GM12875 (cell line): ENCODE measurements around the gene NPR1.

Experiments used
- H3K4me3 ChIP-seq: one replicate; pipeline ENCODE4 v1.5.1; 2011; ENCODE audit warnings: low read depth, low read length, control low read depth
- CTCF ChIP-seq: IDR thresholded peaks from 2 replicates; pipeline ENCODE4 v1.5.1; 2011; ENCODE audit warnings: low read depth, mild to moderate bottlenecking, control low read depth, inconsistent platforms, low read length, moderate library complexity, borderline replicate concordance; ENCODE audit not compliant: insufficient read depth

Gene NPR1

GRCh38 chr1:153678519-153679336 lies at the start of gene NPR1:
Gene NPR1 (plus strand): TSS chr1:153678688. CDS start chr1:153679109, 421 bp downstream.
- H3K4me3 ChIP-seq = peak within 1 kb of the TSS; percentile 37

GRCh38 chr1:153629343-153629665 lies 49.2 kb upstream of the NPR1 start:
- TF ChIP-seq CTCF = no peak
- no peak overlapping the region for H3K4me3 ChIP-seq

More at GRCh38 chr1:153678519-153679336, at the start of gene NPR1:
- no peak for TF ChIP-seq CTCF

- H3K4me3 ChIP-seq = no peak overlapping the region
- no peak for TF ChIP-seq CTCF
Observed at GRCh38 chr1:153629971-153630370, 48.5 kb upstream of the NPR1 start.

- H3K4me3 ChIP-seq = no peak overlapping the region
- TF ChIP-seq CTCF = no peak
Observed at GRCh38 chr1:153630384-153630783, 48.1 kb upstream of the NPR1 start.

GRCh38 chr1:153631047-153632022 lies 47.2 kb upstream of the NPR1 start:
- no peak for TF ChIP-seq CTCF
- no peak overlapping the region for H3K4me3 ChIP-seq

GRCh38 chr1:153633161-153633753 lies 45.2 kb upstream of the NPR1 start:
- H3K4me3 ChIP-seq = peak overlapping the region; percentile 36
- no peak for TF ChIP-seq CTCF
